SK-N-SH (cell line): ENCODE measurements around the gene SBDS. TPM values are rescaled to one million over a fixed set of nuclear protein-coding genes. Genes with fewer than 3 reads are reported as not detected.

ENCODE experiments used
- CTCF ChIA-PET: fragments of 300-600, 350-600 bp; formaldehyde crosslinking; extraction: SDS; loops from one replicate; lab custom pipeline; 2021; lab: Yijun Ruan, JAX
- POLR2A ChIA-PET: fragments of 350-600 bp; sonication (Branson Sonifier 250); formaldehyde crosslinking; extraction: SDS; loops from one replicate; lab custom pipeline; 2020; ENCODE audit warnings: antibody characterized with exemption, inconsistent platforms; lab: Yijun Ruan, JAX
- DNase-seq: peaks from one replicate; pipeline ENCODE4 v3.0.0; 2012
- H2AFZ ChIP-seq: fragments of 200-600 bp; sonication (generic); 2 replicates; pipeline ENCODE4 v1.8.1; 2016; ENCODE audit warnings: antibody characterized with exemption, mild to moderate bottlenecking, low read depth
- H3F3A ChIP-seq: fragments of 200-600 bp; sonication (generic); replicated peaks from 2 replicates; pipeline ENCODE3; 2016; ENCODE audit warnings: antibody characterized with exemption, mild to moderate bottlenecking; ENCODE audit not compliant: insufficient read depth
- H3K27ac ChIP-seq, 2 experiments: fragments of 200-500 bp in 1 of 2; fragments of 200-600 bp in 1 of 2; sonication (Bioruptor generic) in 1 of 2; sonication (generic), shearing (Covaris generic) in 1 of 2; 2 replicates each; pipeline versions ENCODE4 v1.5.1 to v1.6.1; 2014 to 2016; ENCODE audit warnings: low read depth in 2 of 2, inconsistent platforms in 1 of 2, low read length in 1 of 2, mild to moderate bottlenecking in 1 of 2, mixed read lengths in 1 of 2
- H3K27me3 ChIP-seq: fragments of 200-600 bp; sonication (generic), shearing (Covaris generic); 2 replicates; pipeline ENCODE4 v1.6.1; 2016; ENCODE audit warnings: mixed run types; ENCODE audit not compliant: insufficient read depth
- H3K36me3 ChIP-seq, 2 experiments: fragments of 200-500 bp in 1 of 2; fragments of 200-600 bp in 1 of 2; sonication (Bioruptor generic) in 1 of 2; sonication (generic) in 1 of 2; replicated peaks in 1 of 2; 2 replicates each; pipeline versions ENCODE3 to v1.5.1; 2014 to 2016; ENCODE audit warnings: low read length in 1 of 2, mild to moderate bottlenecking in 1 of 2; ENCODE audit not compliant: insufficient read depth in 2 of 2, control insufficient read depth in 1 of 2
- H3K4me1 ChIP-seq, 2 experiments: fragments of 200-500 bp in 1 of 2; fragments of 200-600 bp in 1 of 2; sonication (Bioruptor generic) in 1 of 2; sonication (generic), shearing (Covaris generic) in 1 of 2; 2 replicates each; pipeline versions ENCODE4 v1.5.1 to v1.6.1; 2014 to 2016; ENCODE audit warnings: low read depth in 1 of 2, low read length in 1 of 2, mixed run types in 1 of 2; ENCODE audit not compliant: insufficient read depth in 2 of 2, control insufficient read depth in 1 of 2
- H3K4me2 ChIP-seq: fragments of 200-600 bp; sonication (generic), shearing (Covaris generic); 2 replicates; pipeline ENCODE4 v1.6.1; 2017; ENCODE audit warnings: mixed run types
- H3K4me3 ChIP-seq, 2 experiments: fragments of 200-500 bp in 1 of 2; fragments of 200-600 bp in 1 of 2; sonication (Bioruptor generic) in 1 of 2; sonication (generic), shearing (Covaris generic) in 1 of 2; 2 replicates each; pipeline versions ENCODE4 v1.5.1 to v1.8.1; 2014 to 2016; ENCODE audit warnings: low read depth in 2 of 2, inconsistent platforms in 1 of 2, low read length in 1 of 2, mild to moderate bottlenecking in 1 of 2, mixed read lengths in 1 of 2, moderate library complexity in 1 of 2
- H3K79me2 ChIP-seq: fragments of 200-600 bp; sonication (generic); 2 replicates; pipeline ENCODE4 v1.8.1; 2017; ENCODE audit warnings: mild to moderate bottlenecking; ENCODE audit not compliant: insufficient read depth
- H3K9ac ChIP-seq: fragments of 200-600 bp; sonication (generic); 2 replicates; pipeline ENCODE4 v1.6.1; 2017; ENCODE audit warnings: mixed run types
- H3K9me2 ChIP-seq: fragments of 200-600 bp; sonication (generic); 2 replicates; pipeline ENCODE4 v1.6.1; 2017; ENCODE audit warnings: mixed run types
- H3K9me3 ChIP-seq: fragments of 200-600 bp; sonication (generic); 2 replicates; pipeline ENCODE4 v1.6.1; 2017; ENCODE audit warnings: mixed run types, mild to moderate bottlenecking, moderate library complexity
- H4K20me1 ChIP-seq: fragments of 200-600 bp; sonication (generic); 2 replicates; pipeline ENCODE4 v1.6.1; 2017; ENCODE audit warnings: mild to moderate bottlenecking, mixed run types; ENCODE audit not compliant: insufficient read depth
- CHD2 ChIP-seq: fragments of 150-350 bp; IDR thresholded peaks from 2 replicates; pipeline ENCODE4 v1.6.1; 2018; ENCODE audit warnings: low read length; ENCODE audit not compliant: partially characterized antibody
- EP300 ChIP-seq, 2 experiments: IDR thresholded peaks; 2 replicates each; pipeline versions ENCODE4 v1.4.0 to v1.6.1; 2012; ENCODE audit warnings: borderline replicate concordance in 1 of 2, low read depth in 1 of 2, low read length in 1 of 2
- FOXJ3 ChIP-seq: sonication (generic); formaldehyde crosslinking; IDR thresholded peaks from 2 replicates; pipeline ENCODE4 v1.5.1; 2020; ENCODE audit warnings: mild to moderate bottlenecking, missing genetic modification reagents
- GABPA ChIP-seq: IDR thresholded peaks from 2 replicates; pipeline ENCODE4 v1.4.0; 2012; ENCODE audit warnings: low read depth, mild to moderate bottlenecking
- IRF3 ChIP-seq: fragments of 150-350 bp; IDR thresholded peaks from 2 replicates; pipeline ENCODE4 v1.6.1; 2016; ENCODE audit warnings: mild to moderate bottlenecking, low read depth, low read length
- JUND ChIP-seq: IDR thresholded peaks from 2 replicates; pipeline ENCODE4 v1.4.0; 2012
- MAX ChIP-seq: IDR thresholded peaks from 2 replicates; pipeline ENCODE4 v1.4.0; 2012; ENCODE audit warnings: low read depth
- NRF1 ChIP-seq: IDR thresholded peaks from 2 replicates; pipeline ENCODE4 v1.6.1; 2012; ENCODE audit warnings: low read depth, mild to moderate bottlenecking, low read length
- PBX3 ChIP-seq: IDR thresholded peaks from 2 replicates; pipeline ENCODE4; 2012
- RCOR1 ChIP-seq: fragments of 150-350 bp; IDR thresholded peaks from 2 replicates; pipeline ENCODE4 v1.6.1; 2017; ENCODE audit warnings: antibody characterized with exemption, low read length
- REST ChIP-seq: IDR thresholded peaks from 2 replicates; pipeline ENCODE4 v1.6.1; 2012; ENCODE audit warnings: mild to moderate bottlenecking, low read depth, low read length, moderate library complexity
- RFX5 ChIP-seq: IDR thresholded peaks from 2 replicates; pipeline ENCODE4 v1.6.1; 2012; ENCODE audit warnings: mild to moderate bottlenecking, improper control_type of control experiment, low read length
- TAF1 ChIP-seq: IDR thresholded peaks from 2 replicates; pipeline ENCODE4 v1.6.1; 2012; ENCODE audit warnings: low read depth, mild to moderate bottlenecking, low read length, moderate library complexity, borderline replicate concordance
- TCF12 ChIP-seq: IDR thresholded peaks from 2 replicates; pipeline ENCODE4 v1.4.0; 2012
- TEAD4 ChIP-seq: IDR thresholded peaks from 2 replicates; pipeline ENCODE4 v1.4.0; 2012; ENCODE audit warnings: mild to moderate bottlenecking, borderline replicate concordance; ENCODE audit not compliant: insufficient read depth
- USF1 ChIP-seq: IDR thresholded peaks from 2 replicates; pipeline ENCODE4 v1.4.0; 2012; ENCODE audit warnings: low read depth, borderline replicate concordance
- USF2 ChIP-seq: fragments of 150-350 bp; IDR thresholded peaks from 2 replicates; pipeline ENCODE4 v1.6.1; 2017; ENCODE audit warnings: antibody characterized with exemption, low read length, low read depth, borderline replicate concordance
- YY1 ChIP-seq: IDR thresholded peaks from 2 replicates; pipeline ENCODE4 v1.4.0; 2012; ENCODE audit warnings: low read depth, mild to moderate bottlenecking
- WGBS: methylation state at CpG from one replicate; pipeline ENCODE4 v1.1.6; 2017; ENCODE audit warnings: low lambda C conversion rate; 5-methylcytosine and 5-hydroxymethylcytosine counted together
- polyA plus RNA-seq, 3 experiments: library from polyadenylated mRNA; depleted of rRNA; stranded (reverse); fragments of >200 nt; gene quantifications; 2 replicates each; pipeline ENCODE4 v1.2.3, GENCODE V29; 2012

The SBDS gene
- polyA plus RNA-seq, 1 of the 3 experiments (the other 2 are of a cell fraction) = 49.5 TPM

GRCh38 chr7:66958538-66959350 is 36.6 kb downstream of the SBDS start:
- Histone ChIP-seq H4K20me1 (no peaks in the 10 kb centered on the region), H3K4me1 (no peaks in the 10 kb centered on the region), H3F3A (peaks cover 3% of the 10 kb centered on the region), H3K27me3 (no peaks in the 10 kb centered on the region), H2AFZ (no peak overlapping the region), H3K9ac (no peak overlapping the region), H3K79me2 (0 out of 2 replicates have a peak, but pooled peaks cover 5% of the 10 kb centered on the region), H3K4me3 (no peak overlapping the region), H3K9me2 (no peaks in the 10 kb centered on the region), H3K4me2 (no peak overlapping the region), H3K27ac (no peak overlapping the region), H3K36me3 (peaks cover 43 to 47% of the 10 kb centered on the region in 2 experiments), H3K9me3 (no peaks in the 10 kb centered on the region)
- no peak for DNase-seq
- ChIA-PET POLR2A (no interaction called here), CTCF (interaction anchor here (0.6 kb wide), 1 partner anchor 102 kb away, joined by 3 read pairs; no protein-coding TSS in a partner anchor)
- no peak for TF ChIP-seq USF1
- TF ChIP-seq TEAD4 = no peak
- TF ChIP-seq JUND = no peak
- TF ChIP-seq YY1 = no peak
- TF ChIP-seq RFX5 = no peak
- TF ChIP-seq PBX3 = no peak
- no peak for TF ChIP-seq CHD2
- TF ChIP-seq EP300 (IDR thresholded peaks at IDR 0.05; ENCODE audit: borderline replicate concordance in 1 of 2, low read depth in 1 of 2, low read length in 1 of 2) = no peak
- TF ChIP-seq RCOR1 = no peak
- no peak for TF ChIP-seq FOXJ3
- TF ChIP-seq NRF1 = no peak
- TF ChIP-seq TCF12 = no peak
- TF ChIP-seq REST = no peak
- no peak for TF ChIP-seq TAF1
- no peak for TF ChIP-seq MAX
- TF ChIP-seq GABPA = no peak
- TF ChIP-seq USF2 = no peak
- no peak for TF ChIP-seq IRF3
- 95% methylated on average over 17 of the region's 17 CpGs for WGBS
